GM12878 (cell line): Measurements from ENCODE around the gene MYO16. TPM values are rescaled to one million over a fixed set of nuclear protein-coding genes. Genes with fewer than 3 reads are reported as not detected.

ENCODE experiments used
- ATAC-seq: fragments of 200-7000 bp; cut with Tn5 transposase; 3 replicates; pipeline ENCODE4 v1.9.1; 2020; ENCODE audit warnings: mild to moderate bottlenecking, moderate library complexity
- BruUV-seq: library from RNA; stranded (reverse); fragments of 400-500 nt; replicated peaks from 2 replicates; lab custom pipeline; 2021; lab: Mats Ljungman, UMichigan
- CTCF ChIA-PET: fragments of 300-600 bp; sonication (Branson Sonifier 250); formaldehyde crosslinking; extraction: SDS; loops from one replicate; lab custom pipeline; 2021; ENCODE audit warnings: inconsistent platforms; lab: Yijun Ruan, JAX
- POLR2A ChIA-PET: fragments of 350-600 bp; formaldehyde crosslinking; extraction: SDS; loops from one replicate; lab custom pipeline; 2021; ENCODE audit warnings: inconsistent platforms; lab: Charles Lee
- RAD21 ChIA-PET: fragments of 300-600 bp; sonication (Branson Sonifier 250); formaldehyde crosslinking; loops from one replicate; lab custom pipeline; 2023; ENCODE audit warnings: antibody characterized with exemption; ENCODE audit not compliant: unreplicated experiment; lab: Charles Lee
- SMC1A ChIA-PET: fragments of 300-600 bp; sonication (Branson Sonifier 250); formaldehyde crosslinking; loops from one replicate; lab custom pipeline; 2023; ENCODE audit not compliant: unreplicated experiment, uncharacterized antibody; lab: Charles Lee
- DNase-seq: peaks from one replicate; pipeline ENCODE4 v3.0.0-alpha.2; 2011; ENCODE audit warnings: low read depth, low spot score
- FAIRE-seq: peaks from 3 replicates; lab custom pipeline; 2011; peaks lifted over from hg19 to GRCh38; lab: Jason Lieb, UNC
- H2AFZ ChIP-seq: 2 replicates; pipeline ENCODE4 v1.6.0; 2011; ENCODE audit warnings: low read depth, low read length, control low read depth; ENCODE audit not compliant: control insufficient read depth
- H3K27ac ChIP-seq: 2 replicates; pipeline ENCODE4 v1.5.1; 2011; ENCODE audit warnings: control low read depth; ENCODE audit not compliant: control insufficient read depth, insufficient read depth
- H3K27me3 ChIP-seq, 2 experiments: replicated peaks in 1 of 2; 2 replicates each; pipeline versions ENCODE4 v1.6.0 to v1.6.1; 2011; ENCODE audit warnings: low read length in 1 of 2; ENCODE audit not compliant: control insufficient read depth in 2 of 2, insufficient read depth in 2 of 2
- H3K36me3 ChIP-seq, 2 experiments: 2 replicates each; pipeline ENCODE4 v1.5.1; 2011; ENCODE audit warnings: low read length in 1 of 2; ENCODE audit not compliant: control insufficient read depth in 2 of 2, insufficient read depth in 2 of 2
- H3K4me1 ChIP-seq: 2 replicates; pipeline ENCODE4 v1.6.1; 2011; ENCODE audit warnings: mild to moderate bottlenecking, low read length, moderate library complexity, mixed read lengths; ENCODE audit not compliant: control insufficient read depth, insufficient read depth
- H3K4me2 ChIP-seq: 2 replicates; pipeline ENCODE4 v1.6.0; 2011; ENCODE audit warnings: control low read depth; ENCODE audit not compliant: control insufficient read depth, insufficient read depth
- H3K4me3 ChIP-seq: fragments of 200-600 bp; sonication (generic); 2 replicates; pipeline ENCODE4 v1.5.1; 2016
- H3K79me2 ChIP-seq: 2 replicates; pipeline ENCODE4 v1.6.0; 2011; ENCODE audit warnings: low read length; ENCODE audit not compliant: control insufficient read depth, insufficient read depth
- H3K9ac ChIP-seq: 2 replicates; pipeline ENCODE4 v1.8.0; 2011; ENCODE audit warnings: low read length, control low read depth, mixed read lengths; ENCODE audit not compliant: control insufficient read depth, insufficient read depth
- H3K9me3 ChIP-seq: replicated peaks from 3 replicates; pipeline ENCODE4 v1.5.1; 2011; ENCODE audit warnings: mild to moderate bottlenecking, low read length; ENCODE audit not compliant: control insufficient read depth, insufficient read depth
- H4K20me1 ChIP-seq: 2 replicates; pipeline ENCODE4 v1.6.0; 2011; ENCODE audit not compliant: control insufficient read depth, insufficient read depth
- CREB1 ChIP-seq: IDR thresholded peaks from 2 replicates; pipeline ENCODE4 v1.6.1; 2012; ENCODE audit warnings: low read depth, mild to moderate bottlenecking, inconsistent platforms
- ESRRA ChIP-seq: IDR thresholded peaks from 2 replicates; pipeline ENCODE4 v1.6.1; 2012; ENCODE audit warnings: mild to moderate bottlenecking, low read length, improper control_type of control experiment
- FOXM1 ChIP-seq: IDR thresholded peaks from 2 replicates; pipeline ENCODE4 v1.6.1; 2012; ENCODE audit warnings: low read depth, mild to moderate bottlenecking, inconsistent platforms, low read length, moderate library complexity
- HSF1 ChIP-seq: fragments of 150-350 bp; IDR thresholded peaks from 2 replicates; pipeline ENCODE4 v1.6.1; 2014; ENCODE audit warnings: mild to moderate bottlenecking, low read depth, low read length
- KLF5 ChIP-seq: fragments of 450-650 bp; IDR thresholded peaks from 2 replicates; pipeline ENCODE4 v1.6.1; 2014; ENCODE audit warnings: mild to moderate bottlenecking; ENCODE audit not compliant: partially characterized antibody
- MXI1 ChIP-seq: fragments of 150-350 bp; IDR thresholded peaks from 2 replicates; pipeline ENCODE4 v1.6.1; 2011; ENCODE audit warnings: low read depth, mild to moderate bottlenecking, inconsistent platforms, low read length, improper control_type of control experiment
- NR2C1 ChIP-seq: fragments of 450-650 bp; IDR thresholded peaks from 2 replicates; pipeline ENCODE4 v1.6.1; 2017; ENCODE audit warnings: antibody characterized with exemption, mild to moderate bottlenecking, moderate library complexity
- NR2C2 ChIP-seq: IDR thresholded peaks from 2 replicates; pipeline ENCODE4 v1.6.1; 2011; ENCODE audit warnings: borderline replicate concordance, low read depth; ENCODE audit not compliant: control insufficient read depth, insufficient read length
- RB1 ChIP-seq: fragments of 450-650 bp; formaldehyde crosslinking; IDR thresholded peaks from 2 replicates; pipeline ENCODE4 v1.6.1; 2017; ENCODE audit warnings: mild to moderate bottlenecking, borderline replicate concordance
- RBBP5 ChIP-seq: fragments of 200-600 bp; sonication (generic); conservative IDR thresholded peaks from 2 replicates; pipeline ENCODE4 v1.6.1; 2016
- SMC3 ChIP-seq: IDR thresholded peaks from 2 replicates; pipeline ENCODE4 v1.6.1; 2011; ENCODE audit warnings: low read length, improper control_type of control experiment, borderline replicate concordance
- SP1 ChIP-seq: IDR thresholded peaks from one replicate; pipeline ENCODE4 v1.6.1; 2011; ENCODE audit warnings: low read depth, low read length
- TAF1 ChIP-seq: IDR thresholded peaks from 2 replicates; pipeline ENCODE4 v1.6.1; 2011; ENCODE audit warnings: mild to moderate bottlenecking, low read depth, low read length, borderline replicate concordance
- TARDBP ChIP-seq: IDR thresholded peaks from 2 replicates; pipeline ENCODE4 v1.6.1; 2016; ENCODE audit warnings: borderline replicate concordance
- TCF12 ChIP-seq: IDR thresholded peaks from 2 replicates; pipeline ENCODE4 v1.6.1; 2011; ENCODE audit warnings: low read depth, mild to moderate bottlenecking, low read length
- WGBS: methylation state at CpG from one replicate; pipeline ENCODE4 v1.1.6; 2016; ENCODE audit warnings: low lambda C conversion rate; ENCODE audit not compliant: insufficient replicate concordance, insufficient coverage; ENCODE audit errors: missing lambda C conversion rate; 5-methylcytosine and 5-hydroxymethylcytosine counted together
- in situ Hi-C: fragments of 300-500 bp; cut with MboI; formaldehyde crosslinking; loops from 9 replicates; pipeline ENCODE4 v1.14.3; 2018; ENCODE audit warnings: mixed read lengths
- intact Hi-C: fragments of 100-400 bp; cut with micrococcal nuclease; formaldehyde crosslinking; loops from one replicate; pipeline ENCODE4 v1.14.2; 2022; ENCODE audit not compliant: unreplicated experiment
- polyA plus RNA-seq, 11 experiments: library from polyadenylated mRNA; depleted of rRNA in 4 of 11; unstranded in 6 of 11; stranded (reverse) in 5 of 11; fragments of >200 nt; fragmentation: Nextera tagmentation in 4 of 11; fragmentation: Illumina TruSeq in 1 of 11; extraction: Ambion mirVana in 4 of 11; extraction: Trizol in 1 of 11; gene quantifications; 1 replicate in 1 of 11; 2 replicates in 10 of 11; pipeline versions ENCODE4 v1.2.1 to v1.2.3, GENCODE V29; 2011 to 2016; ENCODE audit warnings: inconsistent platforms in 2 of 11, missing spikeins in 2 of 11, low read depth in 1 of 11
- total RNA-seq, 4 experiments: library from RNA; depleted of rRNA in 3 of 4; stranded (reverse); fragments of >200 nt in 3 of 4; fragmentation: Illumina TruSeq in 1 of 4; extraction: Trizol in 1 of 4; gene quantifications; 2 replicates each; pipeline versions ENCODE4 v1.2.1 to v1.2.3, GENCODE V29; 2013 to 2021

MYO16 gene
- total and polyA plus RNA-seq, 10 of the 15 experiments (the other 5 are each of a cell fraction or from before 2014, with no cell fraction given) = under 0.01 to 1.7 (median 0.05) TPM; not detected in 4

GRCh38 chr13:109141706-109142105 lies 512.3 kb downstream of the MYO16 start:
- 94% methylated on average over 14 of the region's 14 CpGs for WGBS
- Histone ChIP-seq H3K9ac (no peak overlapping the region), H3K79me2 (no peaks in the 10 kb centered on the region), H3K4me3 (no peak overlapping the region), H3K4me1 (no peaks in the 10 kb centered on the region), H3K9me3 (peaks cover 2% of the 10 kb centered on the region; the same call in 1 of the 3 replicates), H3K27ac (no peak overlapping the region), H2AFZ (no peak overlapping the region), H3K36me3 (no peaks in the 10 kb centered on the region), H3K27me3 (no peaks in the 10 kb centered on the region), H3K4me2 (no peak overlapping the region), H4K20me1 (no peaks in the 10 kb centered on the region)
- FAIRE-seq = no peak
- no peak for ATAC-seq
- ChIA-PET RAD21 (no interaction called here), SMC1A (interaction anchor here (1.0 kb wide), 1 partner anchor 9 kb away, joined by 3 read pairs; no protein-coding TSS in a partner anchor), POLR2A (no interaction called here), CTCF (interaction anchor here (0.8 to 0.9 kb wide), 3 partner anchors 9 to 226 kb away, joined by 3 to 4 read pairs (median 3); no protein-coding TSS in a partner anchor)
- TF ChIP-seq KLF5 = no peak
- TF ChIP-seq RBBP5 = no peak
- no peak for TF ChIP-seq SMC3
- TF ChIP-seq RB1 = no peak
- no peak for TF ChIP-seq NR2C2
- no peak for TF ChIP-seq FOXM1
- no peak for TF ChIP-seq HSF1
- no peak for TF ChIP-seq ESRRA
- TF ChIP-seq MXI1 = no peak
- no peak for TF ChIP-seq TARDBP
- TF ChIP-seq CREB1 = no peak
- no peak for TF ChIP-seq NR2C1
- TF ChIP-seq SP1 = no peak
- no peak for TF ChIP-seq TCF12
- no peak for TF ChIP-seq TAF1
- BruUV-seq = no TSS peak
- intact Hi-C loops (loop anchor here (10.0 kb wide), 2 partner anchors 283 to 343 kb away; no protein-coding TSS in a partner anchor), in situ Hi-C loops (no loop called here)
- DNase-seq = no peak
